Measurements from ENCODE around the gene LMBR1L.

DNA sequence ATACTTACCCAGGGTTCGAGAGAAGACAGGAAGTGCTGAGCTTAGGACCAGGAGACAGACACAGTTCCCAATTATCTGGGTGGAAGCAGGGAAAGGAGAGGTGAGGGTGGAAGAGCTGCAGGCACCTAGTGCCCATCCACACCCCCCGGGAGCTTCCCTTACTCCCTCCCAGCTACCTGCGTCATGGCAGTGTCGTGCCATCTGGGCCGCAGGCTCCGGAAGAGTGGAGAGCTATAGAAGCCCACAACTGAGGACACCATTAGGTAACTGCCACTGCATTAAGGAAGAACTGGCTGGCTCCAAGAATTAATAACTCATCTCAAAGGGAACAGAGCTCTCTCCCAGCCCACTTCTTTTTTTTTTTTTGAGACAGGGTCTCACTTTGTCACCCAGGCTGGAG lies 10.3 kb downstream of the LMBR1L start:
- TF ChIP-seq, protein P1, sequence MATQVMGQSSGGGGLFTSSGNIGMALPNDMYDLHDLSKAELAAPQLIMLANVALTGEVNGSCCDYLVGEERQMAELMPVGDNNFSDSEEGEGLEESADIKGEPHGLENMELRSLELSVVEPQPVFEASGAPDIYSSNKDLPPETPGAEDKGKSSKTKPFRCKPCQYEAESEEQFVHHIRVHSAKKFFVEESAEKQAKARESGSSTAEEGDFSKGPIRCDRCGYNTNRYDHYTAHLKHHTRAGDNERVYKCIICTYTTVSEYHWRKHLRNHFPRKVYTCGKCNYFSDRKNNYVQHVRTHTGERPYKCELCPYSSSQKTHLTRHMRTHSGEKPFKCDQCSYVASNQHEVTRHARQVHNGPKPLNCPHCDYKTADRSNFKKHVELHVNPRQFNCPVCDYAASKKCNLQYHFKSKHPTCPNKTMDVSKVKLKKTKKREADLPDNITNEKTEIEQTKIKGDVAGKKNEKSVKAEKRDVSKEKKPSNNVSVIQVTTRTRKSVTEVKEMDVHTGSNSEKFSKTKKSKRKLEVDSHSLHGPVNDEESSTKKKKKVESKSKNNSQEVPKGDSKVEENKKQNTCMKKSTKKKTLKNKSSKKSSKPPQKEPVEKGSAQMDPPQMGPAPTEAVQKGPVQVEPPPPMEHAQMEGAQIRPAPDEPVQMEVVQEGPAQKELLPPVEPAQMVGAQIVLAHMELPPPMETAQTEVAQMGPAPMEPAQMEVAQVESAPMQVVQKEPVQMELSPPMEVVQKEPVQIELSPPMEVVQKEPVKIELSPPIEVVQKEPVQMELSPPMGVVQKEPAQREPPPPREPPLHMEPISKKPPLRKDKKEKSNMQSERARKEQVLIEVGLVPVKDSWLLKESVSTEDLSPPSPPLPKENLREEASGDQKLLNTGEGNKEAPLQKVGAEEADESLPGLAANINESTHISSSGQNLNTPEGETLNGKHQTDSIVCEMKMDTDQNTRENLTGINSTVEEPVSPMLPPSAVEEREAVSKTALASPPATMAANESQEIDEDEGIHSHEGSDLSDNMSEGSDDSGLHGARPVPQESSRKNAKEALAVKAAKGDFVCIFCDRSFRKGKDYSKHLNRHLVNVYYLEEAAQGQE (IDR thresholded peaks at IDR 0.05; ENCODE audit: insufficient read depth in 1 of 2, low read depth in 2 of 2, low read length in 2 of 2) = no peak
- no peak for TF ChIP-seq POLR2AphosphoS5 (IDR thresholded peaks at IDR 0.05; ENCODE audit: low read depth, low read length)

Data from PFSK-1 (cell line).